Fibroblast of skin of left biceps (primary cell): Measurements from ENCODE around the gene TANGO2.

Source experiments
- DNase-seq, 2 experiments: peaks; one replicate each; pipeline ENCODE4 v3.0.0-alpha.2; 2013; ENCODE audit warnings: low read depth in 2 of 2

Gene TANGO2, protein sequence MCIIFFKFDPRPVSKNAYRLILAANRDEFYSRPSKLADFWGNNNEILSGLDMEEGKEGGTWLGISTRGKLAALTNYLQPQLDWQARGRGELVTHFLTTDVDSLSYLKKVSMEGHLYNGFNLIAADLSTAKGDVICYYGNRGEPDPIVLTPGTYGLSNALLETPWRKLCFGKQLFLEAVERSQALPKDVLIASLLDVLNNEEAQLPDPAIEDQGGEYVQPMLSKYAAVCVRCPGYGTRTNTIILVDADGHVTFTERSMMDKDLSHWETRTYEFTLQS

DNA sequence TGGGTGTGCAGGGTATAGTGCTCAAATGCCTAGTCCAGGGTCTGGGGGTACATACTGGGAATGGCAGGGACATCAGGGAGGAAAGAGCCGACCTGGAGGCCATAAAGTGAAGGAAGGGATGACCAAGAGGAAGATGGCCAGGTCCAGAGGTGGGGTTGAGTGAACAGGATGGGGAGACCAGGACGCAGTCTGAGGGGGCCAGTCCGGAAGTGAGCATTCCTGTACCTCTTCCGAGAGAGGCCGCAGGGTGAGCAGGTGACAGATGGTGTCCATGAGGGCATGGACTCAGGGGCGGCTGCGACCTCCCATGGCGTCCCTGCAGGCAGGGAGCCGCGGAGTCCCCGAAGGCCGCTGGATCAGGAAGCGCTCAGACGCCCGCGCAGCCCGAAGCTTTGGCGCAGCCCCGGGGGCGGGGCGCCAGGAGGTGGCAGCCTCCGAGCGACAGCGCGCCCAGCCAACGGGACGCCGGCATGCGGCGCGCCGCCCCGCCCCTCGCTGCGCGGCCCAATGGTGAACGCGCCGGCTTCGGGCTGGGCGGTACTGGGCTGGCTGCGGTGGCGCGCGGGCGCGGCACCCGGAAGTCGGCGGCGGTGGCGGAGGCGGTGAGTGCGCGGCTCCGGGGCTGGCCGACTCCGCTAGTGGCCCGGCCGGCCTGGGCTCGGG lies at the start of gene TANGO2:
TSS of gene TANGO2 (plus strand) at position 578 of the 663 bp plus-strand sequence. CDS start 15,689 bp downstream, outside the sequence.
- DNase-seq, result peak; percentile 63 to 70

DNA sequence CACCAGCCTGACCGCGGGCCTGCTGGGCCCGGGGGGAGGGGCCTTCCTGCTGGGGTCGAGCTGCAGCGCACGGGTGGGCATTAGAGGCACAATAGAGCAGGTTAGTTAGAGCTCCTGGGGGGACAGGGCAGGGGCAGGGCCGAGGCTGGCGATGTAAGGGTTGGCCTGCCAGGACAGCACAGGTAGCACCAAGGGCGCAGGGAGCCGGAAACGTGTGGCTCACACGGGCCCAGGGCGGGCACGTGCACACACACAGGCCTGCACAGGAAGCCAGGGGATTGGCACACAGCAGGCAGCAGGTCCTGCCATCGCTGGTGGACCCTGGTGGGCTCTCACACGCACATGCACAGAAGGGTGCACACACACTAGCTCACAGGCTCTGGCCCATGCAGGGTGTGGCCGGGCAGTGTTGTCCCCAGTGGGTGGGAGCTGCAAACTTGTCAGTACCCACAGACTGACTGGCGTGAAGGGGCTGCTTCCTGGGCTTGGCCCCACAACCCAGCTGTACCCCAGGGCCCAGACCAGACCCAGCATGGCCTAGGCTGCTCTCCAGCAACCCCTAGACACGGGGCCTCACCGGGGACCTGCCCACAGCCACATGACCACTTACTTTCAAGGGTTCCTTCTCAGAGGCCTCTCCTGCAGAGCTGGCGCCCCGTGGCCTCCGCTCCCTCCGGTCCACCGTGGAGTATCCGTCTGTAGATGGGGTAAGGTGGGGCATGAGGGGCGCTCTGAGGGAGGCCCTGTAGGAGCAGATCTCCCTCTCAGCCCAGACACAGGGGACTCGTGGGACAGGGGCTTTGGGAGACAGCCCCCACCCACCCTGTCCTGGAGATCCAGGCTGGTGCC lies 49.4 kb upstream of the TANGO2 start:
- no peak for DNase-seq

DNA sequence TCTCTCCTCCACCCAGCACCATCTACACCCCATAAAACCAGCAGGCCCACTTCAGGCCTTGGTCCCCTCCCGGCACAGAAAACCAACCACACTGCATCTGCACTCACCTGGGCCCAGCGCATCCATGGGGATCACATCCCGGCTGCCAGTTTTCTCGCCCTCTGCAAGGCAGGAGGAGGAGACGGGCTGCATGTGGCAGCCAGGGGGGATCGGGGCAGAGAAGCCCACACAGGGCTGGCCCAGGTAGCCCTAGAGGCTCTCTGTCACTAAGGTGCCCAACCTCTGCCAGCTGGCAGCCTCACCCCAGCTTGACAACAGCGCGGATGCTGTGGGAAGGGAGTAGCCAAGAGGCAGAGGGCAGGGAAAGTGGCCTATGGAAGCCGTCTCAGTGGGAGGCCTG lies 48.7 kb upstream of the TANGO2 start:
- DNase-seq, result no peak

DNA sequence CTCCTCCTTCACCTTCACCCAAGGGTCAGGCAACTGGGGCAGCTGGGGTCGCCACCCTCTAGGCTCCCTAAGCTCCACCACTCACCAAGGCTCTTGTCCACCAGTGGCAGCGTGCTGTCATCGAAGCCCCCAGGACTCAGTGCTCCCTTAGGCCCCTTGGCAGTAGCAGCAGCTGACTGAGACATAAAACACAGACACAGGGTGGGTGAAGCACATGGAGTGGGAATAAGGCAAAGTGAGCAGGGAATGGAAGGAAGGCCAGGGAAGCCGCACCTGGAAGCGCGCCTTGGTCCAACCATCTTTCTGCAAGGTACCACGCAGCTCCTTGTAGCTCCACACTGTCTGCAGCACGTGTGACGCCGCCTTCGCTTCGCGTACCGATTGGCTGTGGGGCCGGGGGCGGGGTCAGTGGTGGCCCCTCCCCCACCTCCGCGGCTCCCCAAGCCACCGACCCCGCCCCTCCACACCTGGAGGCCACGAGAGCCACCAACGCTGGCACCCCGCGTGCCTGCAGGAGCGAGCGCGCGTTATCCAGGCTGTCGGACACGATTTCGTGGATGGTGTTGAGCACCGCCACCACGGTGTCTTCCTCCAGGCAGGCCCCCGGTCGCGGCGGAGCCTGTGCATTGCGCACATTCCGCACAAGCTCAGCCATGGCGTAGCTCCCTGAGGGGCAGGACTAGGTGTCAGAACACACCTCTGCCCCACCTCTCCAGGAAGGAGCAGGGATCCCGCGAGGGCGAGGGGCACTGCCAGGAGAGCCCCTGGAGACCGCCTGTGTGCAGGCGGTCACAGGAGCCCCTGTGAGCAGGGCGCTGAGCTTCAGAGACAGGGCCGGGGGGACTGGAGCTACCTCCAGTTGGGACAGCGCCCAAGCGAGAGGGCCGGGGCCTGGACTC lies 48.0 kb upstream of the TANGO2 start:
- no peak for DNase-seq

DNA sequence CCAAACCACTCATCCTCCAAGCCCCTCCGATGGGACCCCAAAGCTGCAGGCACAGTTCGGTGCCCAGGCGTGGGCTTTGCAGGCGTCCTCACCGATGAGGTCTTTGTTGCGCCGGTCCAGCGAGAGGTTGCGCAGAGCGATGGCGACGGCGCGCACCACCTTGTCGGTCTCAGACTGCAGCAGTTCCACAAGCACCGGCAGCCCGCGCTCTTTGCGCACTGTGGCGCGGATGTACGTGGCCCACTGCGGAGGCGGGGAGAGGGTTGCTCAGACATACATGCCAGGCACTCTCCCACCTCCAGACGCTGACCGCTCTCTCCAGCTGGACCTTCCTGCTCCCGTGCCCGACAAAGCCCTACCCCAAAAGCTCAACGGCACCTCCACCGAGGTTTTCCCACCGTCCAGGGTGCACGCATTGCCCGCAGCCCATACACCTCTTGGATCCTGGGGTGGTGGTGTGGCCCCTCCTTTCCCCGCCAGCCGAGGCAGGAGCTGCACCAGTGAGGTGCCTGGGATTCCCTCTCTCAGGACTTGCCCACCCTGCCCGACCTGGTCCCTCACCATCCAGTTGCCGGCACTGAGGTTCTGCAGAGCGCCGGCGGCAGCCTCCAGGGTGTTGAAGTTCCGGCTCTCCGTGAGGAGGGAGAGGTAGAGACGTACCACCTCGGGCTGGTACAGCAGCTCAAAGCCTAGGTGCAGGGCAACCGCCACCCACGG lies 47.2 kb upstream of the TANGO2 start:
- no peak for DNase-seq

DNA sequence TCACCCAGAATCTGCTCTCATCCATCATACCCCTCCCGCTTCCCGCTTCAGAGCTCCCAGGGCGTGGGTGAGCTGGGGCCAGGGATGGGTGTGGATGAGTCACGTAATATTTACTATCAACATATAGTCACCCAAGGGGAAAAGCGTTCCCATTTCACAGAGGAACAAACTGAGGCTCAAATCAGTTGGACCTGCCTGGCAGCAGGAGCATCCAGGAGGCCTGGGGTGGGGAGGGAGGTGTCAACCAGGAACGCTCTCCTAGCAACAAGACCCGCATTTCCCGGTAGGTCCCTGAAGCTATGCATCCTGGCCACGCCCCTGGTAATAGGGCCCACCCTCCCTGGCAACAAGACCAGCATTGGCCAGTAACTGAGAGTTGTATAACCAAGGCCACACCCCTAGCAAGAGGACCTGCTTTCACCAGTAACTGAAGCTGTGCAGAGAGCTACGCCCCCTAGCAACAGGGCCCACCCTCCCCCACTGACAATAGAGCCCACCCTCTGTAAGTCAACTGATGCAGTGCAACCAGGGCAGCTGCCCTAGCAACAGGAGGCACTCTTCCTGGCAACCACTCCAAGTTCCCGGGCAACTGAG lies 46.5 kb upstream of the TANGO2 start:
- DNase-seq, result no peak

DNA sequence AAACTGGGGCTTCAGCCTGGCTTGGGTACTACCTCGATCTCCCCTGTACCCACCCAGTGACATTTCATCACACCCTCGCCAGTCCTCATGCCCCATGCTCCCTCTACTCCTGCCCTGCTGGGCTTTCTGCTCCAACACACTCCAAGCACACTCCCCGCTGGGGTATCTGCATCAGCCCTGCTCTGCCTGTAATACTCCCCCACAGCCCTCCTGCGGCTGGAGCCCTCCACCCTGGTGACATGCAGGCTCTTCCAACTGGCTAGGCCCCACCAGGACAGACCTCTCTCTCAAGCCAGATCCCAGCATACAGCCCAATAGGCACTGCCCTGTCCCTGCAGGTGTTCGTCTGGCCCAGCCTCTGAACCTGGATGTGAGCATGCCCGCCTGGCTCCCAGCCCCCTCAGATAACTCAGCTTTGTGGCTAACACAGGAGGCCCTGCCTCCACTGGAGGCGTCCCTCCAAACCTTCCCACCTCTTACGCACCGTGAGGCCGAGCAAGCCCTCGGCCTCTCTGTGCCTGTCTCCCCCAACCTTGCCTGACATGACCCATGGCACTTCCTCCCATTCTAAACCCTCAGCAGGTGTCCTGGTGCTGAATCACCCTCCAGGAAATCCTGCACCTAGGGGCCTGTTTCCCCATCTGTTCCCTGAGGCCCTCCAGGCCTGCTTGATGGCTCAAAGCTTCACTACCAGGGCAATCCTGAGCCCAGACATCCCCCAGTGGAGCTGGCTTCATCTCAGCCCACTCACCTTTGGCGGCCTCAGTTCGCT lies 45.8 kb upstream of the TANGO2 start:
- DNase-seq, result no peak

DNA sequence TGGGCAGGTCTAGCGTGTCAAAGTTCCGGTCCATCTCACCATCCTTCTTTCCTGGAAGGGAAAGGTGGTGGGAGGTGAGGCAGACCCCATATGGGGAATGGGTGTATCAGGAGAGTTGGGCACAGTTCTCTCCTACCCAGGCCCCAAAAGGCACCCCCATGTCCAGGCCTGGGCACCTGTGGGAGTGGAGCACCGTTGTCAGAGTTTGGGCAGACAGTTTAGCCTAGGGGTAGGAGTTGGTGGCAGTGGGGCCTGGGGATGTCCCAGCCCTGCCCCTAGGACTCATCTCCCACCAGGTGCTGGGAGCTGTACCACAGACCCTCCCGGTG lies 45.2 kb upstream of the TANGO2 start:
- DNase-seq, result no peak

DNA sequence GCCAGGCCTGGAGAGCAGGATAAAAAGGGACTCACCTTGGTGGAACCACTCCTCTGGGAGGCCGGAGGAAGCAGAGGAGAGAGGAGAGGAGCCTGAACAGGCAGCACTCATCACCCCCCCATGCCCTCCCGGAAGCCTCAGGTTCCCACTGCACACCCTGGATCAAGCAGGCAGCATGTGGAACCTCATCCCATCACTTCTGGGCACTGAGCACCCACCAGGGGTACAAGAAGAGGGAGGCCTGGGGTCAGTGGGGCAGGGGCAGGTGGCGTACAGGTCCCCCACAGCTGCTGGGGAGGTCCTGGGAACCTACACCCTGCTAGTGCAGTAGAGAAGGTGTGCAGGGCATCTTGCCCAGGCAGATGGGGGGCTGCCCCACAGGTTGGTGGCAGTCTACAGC lies 44.2 kb upstream of the TANGO2 start:
- no peak for DNase-seq

DNA sequence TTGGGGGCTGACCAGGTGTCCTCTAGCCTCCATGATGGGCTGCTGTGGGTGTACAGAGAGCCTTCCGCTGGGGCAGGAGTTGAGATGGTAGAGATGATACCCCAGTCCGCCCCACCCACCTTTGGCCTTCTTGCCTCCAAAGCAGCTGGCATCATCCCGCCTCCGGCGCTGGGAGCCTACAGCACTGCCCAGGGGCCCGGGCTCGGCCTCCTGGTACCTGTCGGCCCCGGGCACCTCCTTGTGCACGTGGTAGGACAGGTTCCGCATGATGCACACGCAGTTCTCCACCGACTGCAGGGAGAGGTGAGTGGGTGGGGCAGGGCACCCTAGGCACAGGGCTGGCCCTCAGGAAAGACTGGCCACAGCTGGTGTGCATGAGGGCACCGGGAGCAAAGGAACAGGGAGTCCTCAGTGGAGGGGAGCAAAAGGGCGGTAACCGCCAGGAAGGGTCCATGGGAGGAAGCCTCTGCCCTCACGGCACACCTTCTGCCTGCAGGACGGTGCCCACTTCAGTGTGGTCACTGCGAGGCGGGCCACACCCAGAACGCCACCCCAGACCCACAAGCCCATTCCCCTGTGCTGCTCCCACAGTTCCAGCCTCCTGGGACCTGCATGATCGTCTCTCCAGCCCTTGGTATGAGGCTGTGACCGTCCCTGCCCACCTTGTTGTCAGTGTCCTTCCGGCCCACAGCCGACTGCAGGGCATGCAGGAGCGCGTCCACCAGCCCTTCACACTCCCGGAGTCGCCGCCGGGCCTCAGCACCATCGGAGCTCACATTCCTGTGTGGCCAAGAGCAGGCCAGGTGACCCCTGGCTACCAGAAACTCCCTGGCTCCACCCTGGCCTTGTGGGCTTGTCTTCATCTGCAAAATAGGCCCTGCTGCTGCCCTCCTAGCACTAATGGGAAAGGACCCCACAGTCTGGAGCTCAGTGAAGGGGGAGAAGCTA lies 43.3 kb upstream of the TANGO2 start:
- no peak for DNase-seq

DNA sequence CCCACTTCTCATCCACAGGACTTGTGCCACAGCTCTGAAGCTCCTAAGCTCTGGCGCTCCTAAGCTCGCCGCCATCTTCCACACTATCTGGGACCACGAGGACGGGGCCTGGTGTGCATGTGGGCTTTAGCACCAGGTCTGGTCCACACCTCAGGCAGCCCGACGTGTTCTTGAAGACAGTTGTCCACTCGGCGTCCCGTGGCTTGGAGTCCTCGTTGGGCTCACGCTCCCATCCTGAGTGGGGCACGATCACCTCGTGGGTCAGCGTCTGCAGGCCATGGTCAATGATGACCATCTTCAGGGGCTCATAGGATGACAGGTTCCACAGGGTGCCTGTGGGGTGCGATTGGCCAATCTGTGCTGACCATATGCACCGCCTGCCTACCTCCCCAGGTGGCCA lies 42.2 kb upstream of the TANGO2 start:
- no peak for DNase-seq

DNA sequence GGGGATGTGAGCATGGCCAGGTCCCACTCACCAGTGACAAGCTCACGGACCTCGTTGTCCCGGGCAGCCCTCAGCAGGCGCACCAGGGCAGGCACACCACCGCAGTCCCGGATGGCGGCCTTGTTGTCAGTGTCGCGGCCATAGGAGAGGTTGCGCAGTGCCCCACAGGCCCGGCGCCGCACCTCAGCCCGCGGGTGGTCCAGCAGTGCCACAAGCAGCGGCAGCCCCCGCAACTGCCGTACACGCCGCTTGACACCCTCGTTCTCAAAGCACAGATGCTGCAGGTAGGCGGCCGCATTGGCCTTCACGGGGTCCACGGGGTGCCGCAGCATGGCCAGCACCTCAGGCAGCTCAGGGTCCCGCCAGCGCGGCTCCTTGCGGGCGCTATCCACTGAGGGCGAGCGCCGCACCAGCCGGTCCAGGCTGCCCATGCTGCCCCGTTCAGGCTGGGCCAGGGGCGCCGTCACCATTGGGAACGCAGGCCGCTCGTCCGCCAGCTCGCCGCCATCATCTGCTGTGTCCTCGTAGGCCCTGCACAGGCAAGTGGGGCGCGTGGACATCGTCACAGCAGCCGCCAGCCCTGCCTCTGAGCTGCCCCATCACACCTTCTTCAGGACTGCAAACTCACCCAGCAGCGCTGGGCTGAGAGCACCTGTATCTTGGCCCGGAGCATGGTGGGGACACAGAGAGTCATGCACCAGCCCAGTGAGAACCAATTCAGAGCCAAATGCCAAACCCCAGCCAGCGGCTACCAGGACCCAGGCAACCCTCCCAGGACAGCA lies 41.0 kb upstream of the TANGO2 start:
- DNase-seq, result no peak

DNA sequence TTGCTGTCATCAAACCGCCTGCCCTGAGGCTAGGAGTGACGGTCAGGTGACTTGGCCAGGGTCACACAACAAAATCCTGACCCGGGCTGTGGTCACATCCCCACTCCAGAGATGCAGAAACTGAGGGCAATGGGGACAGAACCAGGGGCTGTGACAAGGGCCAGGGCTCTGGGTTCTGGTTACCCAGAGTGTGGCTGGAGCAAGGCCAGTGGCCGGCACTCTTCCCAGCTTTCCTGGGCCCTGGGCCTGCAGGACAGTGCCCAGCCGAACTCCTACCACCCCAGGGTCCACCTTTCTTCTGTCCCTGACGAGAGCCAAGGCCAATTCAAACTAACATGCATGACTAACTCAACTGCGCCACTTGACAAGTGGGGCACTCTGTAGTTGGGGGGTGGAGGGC lies 40.1 kb upstream of the TANGO2 start:
- no peak for DNase-seq

DNA sequence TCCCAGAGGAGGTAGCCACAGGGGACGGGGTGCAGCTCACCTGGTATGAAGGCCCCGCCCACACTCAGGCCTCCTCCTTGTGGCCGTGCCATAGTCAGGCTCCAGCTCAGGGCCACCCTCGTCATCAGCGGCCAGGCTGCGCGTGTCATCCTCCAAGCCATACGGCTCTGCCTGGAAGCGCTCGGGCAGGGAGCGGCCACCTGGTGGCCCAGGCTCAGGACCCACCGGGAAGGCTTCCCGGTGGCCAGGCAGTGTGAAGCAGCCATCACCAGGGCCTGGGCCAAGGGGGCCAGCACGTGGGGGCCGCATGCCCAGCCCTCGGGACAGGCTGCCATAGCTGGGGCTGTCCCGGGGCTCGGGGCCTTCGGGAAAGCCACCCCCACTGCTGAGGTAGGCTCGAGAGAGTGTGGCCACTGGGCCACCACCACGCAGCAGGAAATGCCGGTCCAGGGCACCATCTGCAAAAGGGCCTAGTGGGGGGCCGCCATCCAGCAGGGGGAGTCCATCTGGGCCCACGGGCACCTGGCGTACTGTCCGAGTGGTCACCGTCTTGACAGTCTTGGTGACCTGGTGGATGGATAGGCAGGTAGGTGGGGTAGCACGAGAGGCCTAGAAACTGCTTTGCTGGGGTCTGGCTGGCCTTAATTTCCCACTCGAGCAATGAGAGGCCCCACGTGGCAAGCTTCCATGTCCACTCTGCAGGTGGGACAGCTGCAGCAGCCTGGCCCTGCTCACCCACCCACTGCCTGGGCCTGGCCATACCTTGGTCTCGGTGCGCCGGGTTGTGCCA lies 39.5 kb upstream of the TANGO2 start:
- no peak for DNase-seq

DNA sequence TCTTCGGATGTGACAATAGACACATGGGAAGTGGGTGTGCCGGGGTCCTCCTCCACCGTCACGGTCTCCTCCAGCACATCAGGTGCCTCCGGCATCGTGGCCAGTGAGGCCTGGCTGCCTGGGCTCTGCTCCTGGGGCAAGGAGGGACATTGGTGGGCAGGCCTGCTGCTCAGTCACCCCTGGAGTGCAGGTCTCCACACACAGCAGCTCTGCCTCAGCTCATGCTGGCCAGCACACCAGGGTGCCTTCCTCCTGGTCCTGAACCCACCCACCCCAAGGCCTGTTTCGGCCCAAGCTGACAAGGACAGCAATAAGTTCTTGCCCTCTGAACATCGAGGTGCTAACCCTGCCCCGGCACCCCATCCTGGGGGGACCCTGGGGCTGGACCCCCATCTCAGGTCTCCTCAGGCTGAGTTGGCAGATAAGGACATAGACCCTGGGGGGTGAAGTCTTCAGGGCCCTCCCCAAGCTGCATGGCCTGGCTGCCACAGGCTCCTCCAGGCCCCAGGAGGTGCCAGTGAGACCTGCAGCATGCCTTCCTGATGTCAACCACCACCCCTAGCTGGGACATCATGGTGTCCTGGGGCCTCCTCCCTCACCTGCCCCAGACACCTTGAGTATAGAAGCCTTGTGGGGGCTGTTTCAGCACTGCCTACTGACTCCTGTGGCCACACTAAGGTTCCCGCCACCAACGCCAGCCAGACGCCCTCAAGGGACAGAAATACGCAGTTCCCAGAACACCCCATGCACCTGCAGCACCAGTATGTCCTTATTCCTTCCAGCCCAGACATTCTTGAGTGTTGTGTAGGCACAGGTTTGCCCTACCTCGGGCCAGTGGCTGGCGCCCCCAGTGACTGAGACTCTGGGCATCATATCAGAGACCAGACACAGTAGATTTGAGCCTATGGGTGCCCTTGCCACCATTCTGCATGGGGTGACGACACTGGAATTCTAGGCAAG lies 38.7 kb upstream of the TANGO2 start:
- DNase-seq, result no peak

DNA sequence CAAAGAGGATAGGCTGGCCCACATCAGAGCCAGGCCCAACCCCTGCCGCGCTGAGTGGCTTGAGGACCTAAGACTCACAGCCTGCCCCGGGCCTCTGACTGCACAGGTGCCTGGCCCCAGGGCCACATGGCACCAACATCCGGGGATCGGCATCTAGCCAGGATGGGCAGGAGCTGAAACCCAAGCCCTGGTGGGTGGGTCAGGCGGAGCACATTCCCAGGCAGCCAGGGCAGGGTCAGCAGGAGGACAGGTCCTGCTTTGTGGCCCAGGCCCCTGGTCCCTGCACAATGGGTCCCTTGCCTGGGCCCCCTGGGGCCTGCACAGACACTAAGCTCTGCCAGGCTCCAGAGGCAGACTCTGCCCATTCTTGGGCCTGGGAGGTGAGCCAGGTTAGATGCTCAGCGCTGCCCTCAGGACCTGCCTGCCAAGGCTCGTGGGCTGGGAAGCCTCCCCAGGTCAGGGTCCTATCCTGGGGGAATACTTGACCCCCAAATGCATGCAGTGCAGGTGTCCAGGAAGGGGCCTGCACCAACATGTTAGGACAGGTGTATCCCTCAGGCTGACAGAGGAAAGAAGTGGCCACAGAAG lies 37.8 kb upstream of the TANGO2 start:
- DNase-seq, result no peak
